Mesodermal cell (in vitro differentiated cells): ENCODE measurements around the gene ADO. TPM values are rescaled to one million over a fixed set of nuclear protein-coding genes. Genes with fewer than 3 reads are reported as not detected.

Experiments used
- H3K27ac ChIP-seq: 2 replicates; pipeline ENCODE4 v1.7.0; 2013; ENCODE audit warnings: mild to moderate bottlenecking, low read depth, low read length, moderate library complexity; ENCODE audit not compliant: severe bottlenecking
- H3K36me3 ChIP-seq: 2 replicates; pipeline ENCODE4 v1.7.1; 2013; ENCODE audit warnings: mild to moderate bottlenecking, low read length, moderate library complexity; ENCODE audit not compliant: control insufficient read depth, insufficient read depth
- H3K4me1 ChIP-seq: one replicate; pipeline ENCODE4 v1.7.1; 2013; ENCODE audit warnings: mild to moderate bottlenecking, low read length; ENCODE audit not compliant: insufficient read depth, control insufficient read depth, poor library complexity, severe bottlenecking
- H3K4me3 ChIP-seq: 2 replicates; pipeline ENCODE4 v1.7.0; 2013; ENCODE audit warnings: low read length, control low read depth, mild to moderate bottlenecking; ENCODE audit not compliant: insufficient read depth, poor library complexity, severe bottlenecking; ENCODE audit errors: extremely low read depth
- H3K9me3 ChIP-seq: 2 replicates; pipeline ENCODE4 v1.7.1; 2013; ENCODE audit warnings: mild to moderate bottlenecking, low read length, moderate library complexity; ENCODE audit not compliant: control insufficient read depth
- WGBS, 2 experiments: methylation state at CpG; one replicate each; pipeline ENCODE4 v1.1.5; 2013; ENCODE audit warnings: missing lambda C conversion rate in 2 of 2; ENCODE audit not compliant: insufficient coverage in 2 of 2; 5-methylcytosine and 5-hydroxymethylcytosine counted together
- polyA plus RNA-seq, 2 experiments: library from polyadenylated mRNA; stranded (reverse); fragments of 50-300 nt; gene quantifications; one replicate each; pipeline ENCODE4 v1.2.3, GENCODE V29; 2013

Gene ADO
- 18.8 TPM for polyA plus RNA-seq (2013, experiment 1 of 2)
- polyA plus RNA-seq (2013, experiment 2 of 2), result 20.3 TPM

- Histone ChIP-seq H3K27ac (peak within 1 kb of the TSS; percentile 93), H3K4me3 (peak within 1 kb of the TSS; percentile 79), H3K36me3 (peaks cover 20% of the 10 kb centered on the region), H3K4me1 (peaks cover 13% of the 10 kb centered on the region), H3K9me3 (no peaks in the 10 kb centered on the region)
- WGBS, 2 experiments, result 0% methylated on average over 58 to 70 of the region's 87 CpGs
These were observed at the start of gene ADO for GRCh38 chr10:62804356-62805230. Gene ADO, plus strand, starts transcription at chr10:62804720. Its CDS starts 340 bp downstream, at chr10:62805060.

- no peak overlapping the region for H3K4me3 ChIP-seq
- H3K9me3 ChIP-seq, result no peaks in the 10 kb centered on the region
- H3K4me1 ChIP-seq, result peaks cover 4% of the 10 kb centered on the region
- 93 to 100% methylated on average over 1 of the region's 1 CpG for WGBS, 2 experiments
- H3K27ac ChIP-seq, result no peak overlapping the region
- H3K36me3 ChIP-seq, result no peaks in the 10 kb centered on the region
These were observed 49.6 kb upstream of the ADO start for GRCh38 chr10:62754963-62755362.

DNA sequence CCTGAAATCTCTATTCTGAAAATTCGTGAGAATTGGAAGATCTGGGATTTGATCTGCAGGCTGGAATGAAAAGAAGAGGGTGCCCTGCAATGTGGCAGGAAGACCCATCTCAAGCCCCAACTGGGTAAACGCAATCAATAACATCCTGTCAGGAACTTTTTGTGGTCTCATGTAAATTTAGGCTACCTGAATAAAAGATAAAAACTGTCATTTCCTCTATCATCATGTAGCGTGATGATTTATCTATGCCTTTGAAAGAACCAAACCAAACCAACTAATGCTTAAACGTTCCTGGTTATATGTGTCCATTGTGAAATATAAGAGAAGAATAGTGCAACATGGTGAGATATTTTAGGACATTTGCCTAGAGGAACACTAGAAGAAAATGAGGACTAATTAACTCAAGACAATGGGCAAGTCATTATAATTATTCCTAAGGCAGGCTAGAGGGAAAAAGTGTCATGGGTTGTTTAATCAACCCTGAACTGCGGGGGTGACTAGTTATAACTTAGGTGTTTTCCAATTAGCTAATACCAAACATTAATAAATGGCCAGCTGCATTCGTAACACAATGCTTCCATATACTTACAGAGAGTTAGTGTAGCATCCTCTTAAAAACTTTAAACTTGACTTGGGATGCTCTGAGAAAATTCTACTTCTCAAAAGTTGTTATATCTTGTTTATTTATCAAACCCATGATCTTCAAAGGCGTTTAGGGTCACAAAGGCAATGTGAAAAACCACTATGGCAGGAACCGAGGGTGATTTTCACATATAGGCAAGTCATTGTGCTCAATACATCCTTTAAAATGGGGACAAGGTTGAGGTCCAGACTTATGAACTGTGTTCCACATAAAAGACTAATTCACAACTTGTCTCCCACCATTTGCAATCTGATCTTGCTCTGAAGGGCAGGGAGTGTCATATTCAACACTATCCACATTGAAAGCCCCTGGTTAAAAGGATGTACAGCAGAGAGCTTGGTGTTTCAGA, 48.6 kb upstream of the ADO start:
- Histone ChIP-seq H3K36me3 (no peaks in the 10 kb centered on the region), H3K9me3 (no peaks in the 10 kb centered on the region), H3K4me1 (peaks cover 5% of the 10 kb centered on the region), H3K4me3 (no peak overlapping the region), H3K27ac (no peak overlapping the region)
- 84 to 86% methylated on average over 2 to 4 of the region's 8 CpGs for WGBS, 2 experiments

DNA sequence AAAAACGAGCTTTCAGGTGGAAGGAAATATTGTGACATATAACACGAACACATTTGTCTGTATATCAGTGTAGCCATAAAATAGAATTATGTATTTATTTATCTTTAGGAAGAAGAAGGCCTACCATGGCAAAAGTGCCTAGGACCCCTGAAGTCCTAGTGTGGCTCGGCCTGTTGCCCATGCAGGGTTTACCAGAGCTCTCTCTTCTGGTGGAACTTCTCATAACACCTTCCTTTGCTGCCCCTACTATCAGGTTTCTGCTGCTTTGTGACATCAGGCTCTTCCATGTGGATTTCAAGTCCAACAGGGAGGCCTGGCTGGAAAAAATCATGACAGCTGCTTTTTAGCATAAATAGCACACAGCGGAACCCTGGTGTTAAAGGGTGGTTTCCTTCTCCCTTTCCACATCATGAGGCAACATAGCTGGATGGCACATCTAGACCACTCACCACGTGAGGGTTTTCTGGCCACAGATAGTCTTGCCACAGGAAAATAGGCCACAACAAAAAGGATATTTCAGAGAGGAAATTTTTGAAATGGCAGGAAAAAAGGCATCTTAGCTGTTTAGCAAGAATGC, 44.8 kb upstream of the ADO start:
- WGBS, 2 experiments, result 90 to 97% methylated on average over 3 of the region's 5 CpGs
- H3K4me1 ChIP-seq, result peaks cover 23% of the 10 kb centered on the region
- no peaks in the 10 kb centered on the region for H3K36me3 ChIP-seq
- H3K27ac ChIP-seq, result no peak overlapping the region
- no peak overlapping the region for H3K4me3 ChIP-seq
- no peaks in the 10 kb centered on the region for H3K9me3 ChIP-seq

DNA sequence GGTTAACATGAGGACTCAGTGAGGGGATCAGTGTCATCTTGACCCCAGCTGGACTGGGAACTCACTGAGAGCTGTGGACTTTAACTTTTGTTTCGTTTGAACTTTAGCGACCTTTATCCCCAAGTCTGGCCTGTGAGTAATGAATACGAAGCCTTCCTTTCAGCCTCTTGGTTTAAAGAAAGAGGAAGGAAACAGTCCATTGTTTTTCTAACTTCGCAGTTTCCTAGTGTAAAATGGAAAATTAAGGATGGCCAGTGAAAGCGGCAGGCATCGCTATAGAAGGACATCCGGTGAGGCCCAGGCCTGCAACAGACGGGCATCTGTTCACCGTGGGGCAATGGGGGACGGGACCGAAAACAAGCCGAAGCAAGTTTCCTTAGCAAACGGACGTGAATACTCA, 44.1 kb upstream of the ADO start:
- H3K4me1 ChIP-seq, result peaks cover 23% of the 10 kb centered on the region
- H3K27ac ChIP-seq, result peak overlapping the region; percentile 6
- H3K36me3 ChIP-seq, result no peaks in the 10 kb centered on the region
- H3K4me3 ChIP-seq, result no peak overlapping the region
- WGBS, 2 experiments, result 76 to 78% methylated on average over 9 to 13 of the region's 14 CpGs
- no peaks in the 10 kb centered on the region for H3K9me3 ChIP-seq

- H3K36me3 ChIP-seq, result no peaks in the 10 kb centered on the region
- H3K4me1 ChIP-seq, result peaks cover 23% of the 10 kb centered on the region
- WGBS, 2 experiments, result 56 to 58% methylated on average over 3 of the region's 3 CpGs
- no peak overlapping the region for H3K4me3 ChIP-seq
- H3K27ac ChIP-seq, result no peak overlapping the region
- H3K9me3 ChIP-seq, result no peaks in the 10 kb centered on the region
These were observed 43.4 kb upstream of the ADO start for GRCh38 chr10:62761115-62761514.

- H3K4me3 ChIP-seq, result no peak overlapping the region
- H3K9me3 ChIP-seq, result no peaks in the 10 kb centered on the region
- no peaks in the 10 kb centered on the region for H3K36me3 ChIP-seq
- H3K4me1 ChIP-seq, result peaks cover 23% of the 10 kb centered on the region
- no peak overlapping the region for H3K27ac ChIP-seq
- WGBS, 2 experiments, result 88 to 93% methylated on average over 4 of the region's 4 CpGs
These were observed 41.4 kb upstream of the ADO start for GRCh38 chr10:62763155-62763554.

DNA sequence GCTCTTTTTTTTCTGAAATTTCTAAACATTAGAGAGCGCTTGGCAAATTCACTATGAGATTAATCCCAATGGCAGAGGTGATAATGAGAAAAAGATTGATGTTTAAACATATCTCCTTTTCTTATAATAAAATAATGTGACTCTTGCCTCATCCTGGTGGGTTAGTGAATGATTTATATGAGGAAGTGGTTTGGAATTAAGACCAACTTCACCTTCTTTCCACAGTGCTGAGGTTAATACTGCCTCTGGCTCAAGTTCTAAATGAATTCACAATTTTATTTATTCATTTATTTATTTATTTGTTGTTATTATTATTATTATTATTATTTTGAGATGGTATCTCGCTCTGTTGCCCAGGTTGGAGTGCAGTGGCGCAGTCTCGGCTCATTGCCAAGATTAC, 40.5 kb upstream of the ADO start:
- no peaks in the 10 kb centered on the region for H3K9me3 ChIP-seq
- H3K27ac ChIP-seq, result no peak overlapping the region
- H3K4me3 ChIP-seq, result no peak overlapping the region
- no peaks in the 10 kb centered on the region for H3K36me3 ChIP-seq
- WGBS, 2 experiments, result 93% methylated on average over 3 of the region's 4 CpGs; no CpG with 5 or more reads in 1 of the 2 experiments
- H3K4me1 ChIP-seq, result peaks cover 23% of the 10 kb centered on the region

DNA sequence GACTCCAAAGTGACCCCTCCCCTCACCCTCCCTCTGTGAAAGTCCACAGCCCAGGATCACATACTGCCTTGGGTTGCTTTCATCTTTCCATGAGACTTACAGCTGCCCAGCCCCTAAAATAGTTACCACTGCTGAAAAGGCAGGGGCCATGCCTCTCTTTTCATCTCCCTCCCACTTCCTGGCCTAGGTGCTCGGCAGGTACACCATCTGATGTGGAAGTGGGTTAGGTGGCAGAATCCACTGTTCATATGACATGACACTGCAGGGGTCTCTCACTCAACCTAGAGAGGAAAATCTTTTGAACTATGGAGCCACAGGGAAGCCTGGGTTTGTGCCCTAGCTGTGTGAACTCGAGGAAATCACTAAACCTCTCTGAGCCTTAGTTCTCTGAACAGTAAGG, 38.8 kb upstream of the ADO start:
- H3K27ac ChIP-seq, result no peak overlapping the region

DNA sequence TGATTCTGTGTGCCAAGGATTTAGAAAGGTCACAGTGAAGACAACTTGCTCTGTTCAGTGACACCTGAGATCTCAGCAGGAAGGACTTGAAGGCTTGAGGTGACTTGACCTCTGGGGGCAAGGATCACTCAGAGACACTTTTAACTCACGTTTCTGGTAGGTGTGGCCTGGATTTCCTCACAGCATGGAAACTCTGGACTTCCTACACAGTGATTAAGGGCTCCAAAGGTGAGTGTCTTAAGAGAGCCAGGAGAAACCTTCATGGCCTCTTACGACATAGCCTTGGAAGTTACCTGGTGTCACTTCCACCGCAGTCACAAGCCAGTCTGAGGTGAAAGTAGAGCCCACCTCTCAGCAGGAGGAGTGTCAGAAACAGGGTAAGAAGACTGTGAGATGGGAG, 38.1 kb upstream of the ADO start:
- 69 to 74% methylated on average over 3 of the region's 3 CpGs for WGBS, 2 experiments
- Histone ChIP-seq H3K36me3 (no peaks in the 10 kb centered on the region), H3K9me3 (no peaks in the 10 kb centered on the region), H3K4me3 (no peak overlapping the region), H3K4me1 (peaks cover 15% of the 10 kb centered on the region), H3K27ac (no peak overlapping the region)

More for the DNA sequence above, 38.8 kb upstream of the ADO start:
- no peaks in the 10 kb centered on the region for H3K9me3 ChIP-seq
- peaks cover 20% of the 10 kb centered on the region for H3K4me1 ChIP-seq
- 100% methylated on average over 1 of the region's 2 CpGs; no CpG with 5 or more reads in 1 of the 2 experiments for WGBS, 2 experiments
- H3K4me3 ChIP-seq, result no peak overlapping the region
- H3K36me3 ChIP-seq, result no peaks in the 10 kb centered on the region
